Sigmoid colon (tissue), 3 donors: ENCODE results near the gene NFIC.

Source experiments
- CTCF ChIP-seq, 4 experiments: fragments of 450-650 bp in 3 of 4; fragments of 200-600 bp in 1 of 4; IDR thresholded peaks; one replicate each; pipeline ENCODE4 v1.5.1; 2016 to 2019; ENCODE audit warnings: antibody characterized with exemption in 4 of 4, mild to moderate bottlenecking in 3 of 4, moderate library complexity in 2 of 4
- POLR2A ChIP-seq, 2 donors: fragments of 450-650 bp; IDR thresholded peaks; one replicate each; pipeline ENCODE4 v1.6.1; 2016; ENCODE audit warnings: antibody characterized with exemption in 2 of 2, mild to moderate bottlenecking in 2 of 2, moderate library complexity in 2 of 2

- TF ChIP-seq CTCF (IDR thresholded peaks at IDR 0.05) (no peak), POLR2A (IDR thresholded peaks at IDR 0.05) (no peak)
Observed at GRCh38 chr19:3517638-3518037, 151.3 kb downstream of the NFIC start.
